IPS DF 6.9 (cell line): Measurements from ENCODE around the gene RNF125.

Source experiments
- DNase-seq: peaks from one replicate; pipeline ENCODE4 v3.0.0-alpha.2; 2013; ENCODE audit warnings: low read depth, low spot score
- H3K27ac ChIP-seq: one replicate; pipeline ENCODE4 v1.5.1; 2013; ENCODE audit warnings: low read length, control low read depth
- H3K27me3 ChIP-seq: 2 replicates; pipeline ENCODE4 v1.6.1; 2013; ENCODE audit warnings: mild to moderate bottlenecking, low read length; ENCODE audit not compliant: control insufficient read depth, insufficient read depth
- H3K36me3 ChIP-seq: 2 replicates; pipeline ENCODE4 v1.6.1; 2013; ENCODE audit warnings: low read length; ENCODE audit not compliant: control insufficient read depth, insufficient read depth
- H3K4me1 ChIP-seq: 2 replicates; pipeline ENCODE4 v1.6.1; 2013; ENCODE audit warnings: low read length; ENCODE audit not compliant: control insufficient read depth, insufficient read depth
- H3K4me3 ChIP-seq: 2 replicates; pipeline ENCODE4 v1.5.1; 2013; ENCODE audit warnings: mild to moderate bottlenecking, low read length
- H3K9me3 ChIP-seq: 2 replicates; pipeline ENCODE4 v1.6.1; 2013; ENCODE audit warnings: low read length, inconsistent platforms; ENCODE audit not compliant: control insufficient read depth, insufficient read depth
- WGBS: extraction: QIAGEN DNeasy Blood & Tissue Kit; methylation state at CpG from one replicate; pipeline ENCODE4 v1.1.7; 2013; ENCODE audit warnings: mixed read lengths, missing lambda C conversion rate; ENCODE audit not compliant: insufficient read length, insufficient coverage; 5-methylcytosine and 5-hydroxymethylcytosine counted together

The RNF125 gene

DNA sequence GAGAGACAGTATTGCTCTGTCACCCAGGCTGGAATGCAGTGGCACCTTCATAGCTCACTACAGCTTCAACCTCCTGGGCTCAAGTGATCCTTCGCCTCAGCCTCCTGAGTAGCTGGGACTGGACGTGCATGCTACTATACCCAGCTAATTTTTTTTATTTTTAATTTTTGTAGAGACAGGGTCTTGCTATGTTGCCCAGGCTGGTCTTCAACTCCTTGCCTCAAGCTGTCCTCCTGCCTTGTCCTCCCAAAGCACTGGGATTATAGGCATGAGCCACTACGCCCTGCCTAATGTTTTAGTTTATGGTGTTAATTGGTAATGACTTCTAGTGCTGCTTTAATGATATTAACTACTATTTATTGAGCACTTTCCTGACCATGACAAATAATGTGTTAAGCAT is 91.4 kb downstream of the RNF125 start:
- Histone ChIP-seq H3K36me3 (no peaks in the 10 kb centered on the region), H3K4me3 (no peak overlapping the region), H3K27ac (no peak overlapping the region), H3K27me3 (no peaks in the 10 kb centered on the region), H3K4me1 (no peaks in the 10 kb centered on the region), H3K9me3 (no peaks in the 10 kb centered on the region)
- no CpG with 5 or more reads among the region's 3 CpGs for WGBS
- no peak for DNase-seq

DNA sequence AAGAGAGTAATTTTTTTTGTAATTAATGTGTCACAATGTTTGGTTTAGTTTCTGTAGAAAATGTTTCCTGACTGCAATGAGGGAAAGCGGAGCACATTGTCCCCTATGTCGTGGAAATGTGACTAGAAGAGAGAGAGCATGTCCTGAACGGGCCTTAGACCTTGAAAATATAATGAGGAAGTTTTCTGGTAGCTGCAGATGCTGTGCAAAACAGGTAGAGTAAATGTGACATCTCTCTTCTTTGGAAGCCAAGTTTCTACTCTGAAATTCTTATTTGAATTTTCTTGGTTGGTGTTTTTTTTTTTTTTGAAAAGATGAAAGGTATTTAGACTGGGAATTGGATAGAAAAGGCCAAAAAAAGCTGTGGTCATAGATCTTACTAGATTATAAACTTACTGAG is 93.1 kb downstream of the RNF125 start:
- Histone ChIP-seq H3K4me3 (no peak overlapping the region), H3K27ac (no peak overlapping the region), H3K36me3 (no peaks in the 10 kb centered on the region), H3K27me3 (no peaks in the 10 kb centered on the region), H3K4me1 (no peaks in the 10 kb centered on the region), H3K9me3 (no peaks in the 10 kb centered on the region)
- no CpG with 5 or more reads among the region's 3 CpGs for WGBS
- no peak for DNase-seq

DNA sequence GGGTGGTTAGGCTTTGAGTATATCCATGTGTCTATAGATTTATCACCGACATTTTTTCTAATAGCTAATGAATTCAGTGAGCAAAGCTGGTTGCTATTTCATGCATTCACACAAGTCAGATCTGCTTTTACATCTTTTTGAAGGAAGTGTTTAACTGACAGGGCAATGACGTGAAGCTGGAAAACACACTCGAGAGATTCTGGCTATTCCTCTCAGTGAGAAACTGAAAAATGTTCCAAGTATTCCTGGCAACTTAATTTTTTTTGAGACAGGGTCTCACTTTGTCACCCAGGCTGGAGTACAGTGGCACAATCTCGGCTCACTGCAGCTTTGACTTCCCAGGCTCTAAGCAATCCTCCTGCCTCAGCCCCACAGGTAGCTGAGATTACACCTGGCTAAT is 94.2 kb downstream of the RNF125 start:
- H3K27me3 ChIP-seq = no peaks in the 10 kb centered on the region
- H3K4me1 ChIP-seq = no peaks in the 10 kb centered on the region
- H3K27ac ChIP-seq = no peak overlapping the region
- no CpG with 5 or more reads among the region's 4 CpGs for WGBS
- H3K4me3 ChIP-seq = no peak overlapping the region
- no peak for DNase-seq
- H3K9me3 ChIP-seq = no peaks in the 10 kb centered on the region
- H3K36me3 ChIP-seq = no peaks in the 10 kb centered on the region

DNA sequence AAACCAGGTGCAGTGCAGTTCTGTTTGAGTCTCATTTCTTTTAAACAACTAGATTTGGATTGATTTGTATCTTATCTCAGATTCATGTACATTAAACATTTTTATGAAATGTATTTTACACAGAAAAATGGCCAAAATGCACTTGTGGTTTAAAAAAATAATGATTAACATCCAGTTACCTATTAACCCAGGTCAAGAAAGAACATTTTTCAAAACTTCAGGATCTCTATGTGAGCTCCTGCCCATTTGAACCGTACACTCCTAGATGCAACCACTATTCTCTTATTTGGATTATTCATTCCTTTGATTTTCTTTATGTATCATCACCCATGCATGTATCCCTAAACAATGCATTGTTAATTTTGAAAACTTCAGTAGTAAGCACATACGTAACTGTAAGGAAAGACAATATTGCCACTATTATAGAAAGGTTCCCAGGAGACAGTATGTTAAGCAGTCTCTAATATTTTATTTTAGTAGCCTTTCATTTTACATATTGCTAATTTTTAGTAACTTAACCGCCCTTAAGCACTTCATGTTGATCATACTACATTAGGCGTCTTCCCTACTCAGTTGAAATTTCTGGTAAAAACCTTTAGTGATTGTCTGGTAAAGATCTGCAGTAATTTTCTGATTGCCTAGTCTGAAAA is 95.8 kb downstream of the RNF125 start:
- no peaks in the 10 kb centered on the region for H3K4me1 ChIP-seq
- H3K27ac ChIP-seq = no peak overlapping the region
- WGBS = no CpG with 5 or more reads among the region's 4 CpGs
- H3K36me3 ChIP-seq = no peaks in the 10 kb centered on the region
- H3K27me3 ChIP-seq = no peaks in the 10 kb centered on the region
- H3K4me3 ChIP-seq = no peak overlapping the region
- no peaks in the 10 kb centered on the region for H3K9me3 ChIP-seq
- no peak for DNase-seq

DNA sequence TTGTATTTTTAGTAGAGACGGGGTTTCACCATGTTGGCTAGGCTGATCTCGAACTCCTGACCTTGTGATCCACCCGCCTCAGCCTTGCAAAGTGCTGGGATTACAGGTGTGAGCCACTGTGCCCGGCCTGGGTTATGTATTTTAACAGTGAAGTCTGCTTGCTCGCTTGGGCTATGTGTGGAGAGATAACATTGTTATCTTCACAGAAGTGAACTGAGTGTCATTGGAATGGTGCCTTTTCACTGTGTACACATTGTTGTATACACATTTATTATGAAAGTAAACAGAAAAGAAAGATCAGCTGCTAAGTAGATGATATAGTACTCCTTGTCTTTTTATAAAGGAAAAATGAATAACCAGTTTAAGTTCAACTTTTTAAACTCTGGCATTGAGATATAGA is 103.4 kb downstream of the RNF125 start:
- H3K27me3 ChIP-seq = no peaks in the 10 kb centered on the region
- no CpG with 5 or more reads among the region's 5 CpGs for WGBS
- H3K27ac ChIP-seq = no peak overlapping the region
- DNase-seq = no peak
- no peak overlapping the region for H3K4me3 ChIP-seq
- H3K36me3 ChIP-seq = no peaks in the 10 kb centered on the region; the same call in 1 of the 2 replicates
- H3K4me1 ChIP-seq = no peaks in the 10 kb centered on the region
- H3K9me3 ChIP-seq = no peaks in the 10 kb centered on the region
